Measurements from ENCODE around the gene BBLN. TPM values are rescaled to one million over a fixed set of nuclear protein-coding genes. Genes with fewer than 3 reads are reported as not detected.
"Not testable (repeated sequence)": the region's sequence is repeated elsewhere in the genome, so short reads cannot be mapped to it uniquely, and the experiment has no call there.

Gene BBLN
- total and polyA plus RNA-seq, 4 donors, result 46.7 to 278 (median 109) TPM

DNA sequence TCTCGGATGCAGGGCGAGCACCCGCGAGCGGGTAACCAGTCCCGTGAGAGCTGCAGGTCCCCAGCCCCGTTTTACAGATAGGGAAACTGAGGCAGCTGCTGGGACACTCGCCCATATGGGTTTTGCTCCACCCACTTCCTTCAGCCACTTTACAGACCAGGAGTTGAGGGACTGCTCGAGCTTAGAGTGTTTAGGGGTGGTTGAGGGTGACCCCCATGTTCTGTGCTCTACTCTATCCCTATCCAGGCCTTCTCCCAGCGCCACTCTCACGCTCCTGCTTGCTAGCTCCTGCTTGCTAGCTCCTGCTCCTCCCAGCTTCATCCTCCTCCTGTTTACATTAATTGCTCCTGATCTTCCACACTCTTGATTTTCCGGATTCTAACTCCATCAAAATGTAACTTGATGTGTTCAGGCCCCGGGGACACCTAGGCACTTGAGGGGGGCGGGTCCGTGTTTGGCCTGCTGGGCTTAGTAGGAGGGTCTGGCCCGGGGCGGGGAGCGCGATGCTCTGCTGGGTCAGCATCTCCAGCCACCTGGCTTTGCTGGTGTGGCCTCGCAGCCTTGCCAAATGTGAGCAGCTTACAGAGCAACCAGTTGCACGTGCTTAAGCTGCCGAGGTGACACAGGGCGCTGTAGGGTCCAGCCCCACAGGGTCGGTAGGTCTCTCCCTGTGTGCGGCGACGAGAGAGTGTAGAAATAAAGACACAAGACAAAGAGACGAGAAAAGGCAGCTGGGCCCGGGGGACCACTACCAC is 31.1 kb upstream of the BBLN start:
- H3K36me3 ChIP-seq (ENCODE audit: control insufficient read depth in 1 of 2, insufficient read depth in 2 of 2, low read length in 1 of 2), result no peaks in the 10 kb centered on the region
- intact Hi-C loops (cut with DNase I), result no loop called here
- no peak overlapping the region for H3K27ac ChIP-seq (ENCODE audit: low read depth in 1 of 2, low read length in 2 of 2)
- H3K27me3 ChIP-seq (ENCODE audit: control insufficient read depth in 1 of 2, insufficient read depth in 2 of 2, low read length in 1 of 2), result no peaks in the 10 kb centered on the region
- no peaks in the 10 kb centered on the region for H3K4me1 ChIP-seq (ENCODE audit: control insufficient read depth in 1 of 2, insufficient read depth in 2 of 2, low read length in 2 of 2)
- DNase-seq (peak; percentile 59 to 73), ATAC-seq (ENCODE audit: low FRiP score) (no peak)
- 64 to 65% methylated on average over 29 of the region's 29 CpGs for WGBS, 2 donors
- H3K9me3 ChIP-seq (ENCODE audit: control insufficient read depth, low read length), result no peaks in the 10 kb centered on the region
- H3K4me3 ChIP-seq (ENCODE audit: low read length in 2 of 2), result peak overlapping the region; percentile 8 to 63

DNA sequence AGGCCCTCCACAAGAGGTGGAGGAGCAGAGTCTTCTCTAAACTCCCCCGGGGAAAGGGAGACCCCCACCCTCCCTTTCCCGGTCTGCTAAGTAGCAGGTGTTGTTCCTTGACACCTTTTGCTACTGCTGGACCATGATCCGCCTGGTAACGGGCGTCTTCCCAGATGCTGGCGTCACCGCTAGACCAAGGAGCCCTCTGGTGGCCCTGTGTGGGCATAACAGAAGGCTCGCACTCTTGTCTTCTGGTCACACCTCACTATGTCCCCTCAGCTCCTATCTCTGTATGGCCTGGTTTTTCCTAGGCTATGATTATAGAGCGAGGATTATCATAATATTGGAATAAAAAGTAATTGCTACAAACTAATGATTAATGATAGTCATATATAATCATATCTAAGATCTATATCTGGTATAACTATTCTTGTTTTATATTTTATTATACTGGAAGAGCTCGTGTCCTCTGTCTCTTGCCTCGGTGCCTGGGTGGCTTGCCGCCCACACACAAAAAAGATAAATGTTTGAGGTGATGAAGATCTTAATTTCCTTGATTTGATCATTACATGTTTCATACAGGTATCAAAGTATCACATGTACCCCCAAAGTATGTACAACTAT is 30.0 kb upstream of the BBLN start:
- intact Hi-C loops (cut with DNase I); H3K27me3 ChIP-seq (ENCODE audit: control insufficient read depth in 1 of 2, insufficient read depth in 2 of 2, low read length in 1 of 2); H3K27ac ChIP-seq (ENCODE audit: low read depth in 1 of 2, low read length in 2 of 2); H3K36me3 ChIP-seq (ENCODE audit: control insufficient read depth in 1 of 2, insufficient read depth in 2 of 2, low read length in 1 of 2); H3K4me3 ChIP-seq (ENCODE audit: low read length in 2 of 2); H3K9me3 ChIP-seq (ENCODE audit: control insufficient read depth, low read length); ATAC-seq (ENCODE audit: low FRiP score); H3K4me1 ChIP-seq (ENCODE audit: control insufficient read depth in 1 of 2, insufficient read depth in 2 of 2, low read length in 2 of 2): not testable (repeated sequence)
- 25 to 31% methylated on average over 11 to 12 of the region's 12 CpGs for WGBS, 2 donors
- DNase-seq, result peak; percentile 73 to 83

DNA sequence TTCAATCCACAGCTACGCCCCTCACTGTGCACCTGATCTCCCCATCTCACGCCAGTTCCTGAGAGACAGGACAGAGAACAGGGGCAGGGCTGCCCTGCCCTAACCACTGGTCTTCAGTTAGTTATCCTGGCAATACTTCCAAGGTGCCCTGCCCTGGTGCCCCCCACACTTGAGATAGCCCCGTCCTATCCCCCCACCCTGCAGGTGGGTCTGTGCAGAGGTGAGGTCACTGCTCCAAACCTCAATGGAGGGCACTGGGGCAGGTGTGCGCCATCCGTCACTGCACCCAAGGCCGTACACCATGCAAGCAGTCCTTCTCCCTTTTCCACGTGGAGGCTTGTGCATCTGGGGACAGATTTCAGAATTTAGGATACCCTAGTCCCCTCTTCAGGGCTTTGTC is 29.4 kb upstream of the BBLN start:
- ATAC-seq (ENCODE audit: low FRiP score); H3K4me1 ChIP-seq (ENCODE audit: control insufficient read depth in 1 of 2, insufficient read depth in 2 of 2, low read length in 2 of 2); intact Hi-C loops (cut with DNase I); H3K36me3 ChIP-seq (ENCODE audit: control insufficient read depth in 1 of 2, insufficient read depth in 2 of 2, low read length in 1 of 2); H3K9me3 ChIP-seq (ENCODE audit: control insufficient read depth, low read length); H3K27ac ChIP-seq (ENCODE audit: low read depth in 1 of 2, low read length in 2 of 2); H3K4me3 ChIP-seq (ENCODE audit: low read length in 2 of 2); H3K27me3 ChIP-seq (ENCODE audit: control insufficient read depth in 1 of 2, insufficient read depth in 2 of 2, low read length in 1 of 2): not testable (repeated sequence)
- 57 to 59% methylated on average over 7 of the region's 7 CpGs for WGBS, 2 donors
- DNase-seq, result peak; percentile 30 to 46

DNA sequence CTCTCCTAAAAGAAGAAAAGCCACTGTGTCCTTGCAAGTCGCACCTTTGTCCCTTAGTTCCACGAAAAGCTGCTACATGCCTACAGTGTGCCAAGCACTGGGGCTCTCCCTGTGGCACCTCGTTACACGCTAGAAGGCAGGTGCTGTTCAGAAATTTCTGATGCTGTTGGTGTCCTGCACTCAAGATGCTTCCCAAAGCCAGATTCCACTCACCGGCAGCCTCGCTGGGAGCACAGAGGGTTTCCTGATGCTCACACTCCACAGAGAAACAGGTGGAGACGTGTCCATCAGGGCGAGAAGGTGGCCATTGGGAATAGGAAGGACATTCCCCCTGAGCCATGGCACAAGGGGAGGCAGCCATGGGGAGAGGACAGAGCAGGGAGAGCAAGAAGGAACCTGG is 28.7 kb upstream of the BBLN start:
- H3K4me3 ChIP-seq (ENCODE audit: low read length in 2 of 2); intact Hi-C loops (cut with DNase I); H3K4me1 ChIP-seq (ENCODE audit: control insufficient read depth in 1 of 2, insufficient read depth in 2 of 2, low read length in 2 of 2); H3K27ac ChIP-seq (ENCODE audit: low read depth in 1 of 2, low read length in 2 of 2); H3K9me3 ChIP-seq (ENCODE audit: control insufficient read depth, low read length); H3K36me3 ChIP-seq (ENCODE audit: control insufficient read depth in 1 of 2, insufficient read depth in 2 of 2, low read length in 1 of 2); ATAC-seq (ENCODE audit: low FRiP score); H3K27me3 ChIP-seq (ENCODE audit: control insufficient read depth in 1 of 2, insufficient read depth in 2 of 2, low read length in 1 of 2): not testable (repeated sequence)
- WGBS, 2 donors, result 75 to 80% methylated on average over 8 of the region's 8 CpGs
- peak in 1 of 2 donors; percentile 51 for DNase-seq

DNA sequence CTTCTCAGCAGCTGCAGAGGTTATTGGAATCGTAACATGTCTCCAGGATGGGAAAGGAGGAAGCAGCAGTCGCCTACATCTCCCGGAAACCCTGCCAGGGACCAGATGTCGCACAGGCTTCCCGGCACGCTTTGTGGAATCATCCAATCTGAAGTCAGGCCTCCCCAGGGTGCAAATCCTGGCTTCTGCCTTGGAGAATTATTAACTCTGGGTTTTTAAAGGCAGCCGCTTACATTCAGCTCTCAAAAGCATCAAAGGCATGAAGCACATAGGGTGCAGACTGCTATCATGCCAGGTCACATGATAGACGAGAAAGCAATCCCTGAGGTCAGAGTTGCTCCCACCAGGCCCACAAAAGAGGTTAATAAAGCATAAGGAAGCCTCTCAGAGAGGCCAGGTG is 27.9 kb upstream of the BBLN start:
- DNase-seq, result peak in 1 of 2 donors; percentile 55
- H3K4me1 ChIP-seq (ENCODE audit: control insufficient read depth in 1 of 2, insufficient read depth in 2 of 2, low read length in 2 of 2); H3K36me3 ChIP-seq (ENCODE audit: control insufficient read depth in 1 of 2, insufficient read depth in 2 of 2, low read length in 1 of 2); H3K27ac ChIP-seq (ENCODE audit: low read depth in 1 of 2, low read length in 2 of 2); H3K9me3 ChIP-seq (ENCODE audit: control insufficient read depth, low read length); H3K4me3 ChIP-seq (ENCODE audit: low read length in 2 of 2); H3K27me3 ChIP-seq (ENCODE audit: control insufficient read depth in 1 of 2, insufficient read depth in 2 of 2, low read length in 1 of 2); intact Hi-C loops (cut with DNase I); ATAC-seq (ENCODE audit: low FRiP score): not testable (repeated sequence)
- 23 to 27% methylated on average over 8 of the region's 8 CpGs for WGBS, 2 donors

DNA sequence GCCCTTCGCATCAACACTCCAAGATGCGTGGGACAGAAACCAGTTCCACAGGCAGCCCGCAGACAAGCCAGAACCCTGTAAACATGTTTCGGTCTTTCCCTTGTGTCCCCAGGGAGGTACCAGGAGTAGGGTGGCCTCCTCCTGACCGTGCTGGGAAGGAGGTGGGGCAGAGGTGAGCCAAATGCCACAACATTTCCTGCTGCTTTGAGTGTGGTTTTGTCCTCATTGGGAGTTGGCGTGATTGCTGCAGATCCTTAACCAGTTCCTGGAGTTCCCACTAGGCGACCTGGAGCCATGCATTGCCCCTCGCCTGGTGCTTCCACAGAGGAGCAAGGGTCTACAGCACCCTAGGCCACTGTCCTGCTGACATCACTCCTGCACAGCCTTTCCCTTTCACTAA is 24.5 kb upstream of the BBLN start:
- intact Hi-C loops (cut with DNase I); H3K9me3 ChIP-seq (ENCODE audit: control insufficient read depth, low read length); H3K27ac ChIP-seq (ENCODE audit: low read depth in 1 of 2, low read length in 2 of 2); H3K36me3 ChIP-seq (ENCODE audit: control insufficient read depth in 1 of 2, insufficient read depth in 2 of 2, low read length in 1 of 2); H3K4me1 ChIP-seq (ENCODE audit: control insufficient read depth in 1 of 2, insufficient read depth in 2 of 2, low read length in 2 of 2); ATAC-seq (ENCODE audit: low FRiP score); H3K4me3 ChIP-seq (ENCODE audit: low read length in 2 of 2); H3K27me3 ChIP-seq (ENCODE audit: control insufficient read depth in 1 of 2, insufficient read depth in 2 of 2, low read length in 1 of 2): not testable (repeated sequence)
- peak in 1 of 2 donors; percentile 49 for DNase-seq
- 67 to 73% methylated on average over 8 of the region's 8 CpGs for whole genome bisulfite sequencing, 2 donors

DNA sequence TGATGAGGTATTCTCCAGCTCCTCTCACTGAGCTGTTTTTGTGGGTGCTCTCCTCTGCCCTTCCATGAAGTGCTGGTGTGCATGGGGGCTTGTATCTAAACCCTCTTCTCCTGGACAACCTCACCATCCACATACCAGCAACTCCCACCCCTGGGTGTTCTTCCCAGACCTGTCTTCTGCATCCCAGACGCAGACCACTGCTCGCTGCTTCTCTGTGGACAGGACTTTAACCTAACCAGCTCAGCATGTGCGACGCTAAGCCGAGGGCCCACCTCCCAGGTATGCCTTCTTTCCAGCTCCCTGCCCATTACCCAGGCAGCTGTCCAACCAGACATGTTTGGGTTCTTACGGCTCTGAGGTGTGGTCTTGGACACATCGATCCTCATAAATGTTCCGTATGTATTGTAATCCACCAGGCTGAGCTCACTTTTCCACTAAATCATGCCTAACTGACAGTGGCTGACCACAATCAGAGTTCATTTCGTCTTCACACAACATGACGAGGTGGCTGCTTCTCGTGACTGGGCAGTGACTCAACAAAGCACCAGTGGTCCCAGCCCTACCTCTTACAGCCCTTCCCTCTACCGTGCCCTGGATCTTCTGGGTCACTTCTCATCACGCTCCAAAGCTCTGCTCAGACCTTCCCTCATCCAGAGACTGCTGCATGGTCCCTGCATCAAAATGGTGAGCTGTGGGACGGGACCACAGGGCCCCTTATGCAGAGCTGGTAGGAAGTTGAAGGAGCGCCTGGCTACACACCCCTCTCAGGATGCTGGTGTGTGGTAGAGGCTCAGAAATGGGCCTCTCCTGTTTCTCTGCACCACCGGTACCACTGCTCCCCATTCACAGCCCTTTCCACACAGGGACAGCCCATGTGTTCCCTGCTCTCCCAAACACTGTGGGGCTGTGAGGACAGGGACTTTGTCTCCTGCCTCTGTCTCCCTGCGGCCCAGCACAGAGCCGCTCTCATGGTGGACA is 23.0 kb upstream of the BBLN start:
- H3K36me3 ChIP-seq (ENCODE audit: control insufficient read depth in 1 of 2, insufficient read depth in 2 of 2, low read length in 1 of 2), result no peaks in the 10 kb centered on the region
- H3K4me1 ChIP-seq (ENCODE audit: control insufficient read depth in 1 of 2, insufficient read depth in 2 of 2, low read length in 2 of 2), result no peaks in the 10 kb centered on the region
- intact Hi-C loops (cut with DNase I), result no loop called here
- H3K27me3 ChIP-seq (ENCODE audit: control insufficient read depth in 1 of 2, insufficient read depth in 2 of 2, low read length in 1 of 2), result no peaks in the 10 kb centered on the region
- peak in 1 of 2 donors; percentile 43 for DNase-seq
- ATAC-seq (ENCODE audit: low FRiP score), result no peak
- H3K9me3 ChIP-seq (ENCODE audit: control insufficient read depth, low read length), result no peaks in the 10 kb centered on the region
- no peak overlapping the region for H3K4me3 ChIP-seq (ENCODE audit: low read length in 2 of 2)
- WGBS, 2 donors, result 89 to 90% methylated on average over 18 of the region's 18 CpGs
- H3K27ac ChIP-seq (ENCODE audit: low read depth in 1 of 2, low read length in 2 of 2), result no peak overlapping the region

DNA sequence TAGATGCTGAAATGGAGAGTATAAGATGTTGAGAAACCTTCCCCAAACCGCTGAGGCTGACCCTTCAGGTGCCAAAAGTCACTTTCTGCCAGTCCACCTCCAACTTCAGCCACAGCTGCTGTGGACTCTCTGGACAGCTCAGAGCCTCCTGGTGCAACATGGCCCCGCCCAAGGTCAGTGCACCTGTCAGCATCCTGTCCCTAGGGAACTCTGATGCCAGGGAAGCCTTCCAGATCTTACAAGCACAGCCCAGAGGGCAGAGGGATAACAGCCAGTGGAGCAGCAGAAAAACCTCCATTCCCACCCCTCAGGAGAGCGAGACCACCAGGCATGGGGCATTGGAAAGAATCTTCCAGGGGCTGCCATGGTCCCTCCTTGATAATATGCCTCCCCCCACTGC is 22.1 kb upstream of the BBLN start:
- H3K27me3 ChIP-seq (ENCODE audit: control insufficient read depth in 1 of 2, insufficient read depth in 2 of 2, low read length in 1 of 2), result no peaks in the 10 kb centered on the region
- ATAC-seq (ENCODE audit: low FRiP score), result peak; percentile 22
- H3K36me3 ChIP-seq (ENCODE audit: control insufficient read depth in 1 of 2, insufficient read depth in 2 of 2, low read length in 1 of 2), result no peaks in the 10 kb centered on the region
- intact Hi-C loops (cut with DNase I), result no loop called here
- H3K27ac ChIP-seq (ENCODE audit: low read depth in 1 of 2, low read length in 2 of 2), result no peak overlapping the region
- peak in 1 of 2 donors; percentile 35 for DNase-seq
- no peaks in the 10 kb centered on the region for H3K4me1 ChIP-seq (ENCODE audit: control insufficient read depth in 1 of 2, insufficient read depth in 2 of 2, low read length in 2 of 2)
- no peaks in the 10 kb centered on the region for H3K9me3 ChIP-seq (ENCODE audit: control insufficient read depth, low read length)
- no peak overlapping the region for H3K4me3 ChIP-seq (ENCODE audit: low read length in 2 of 2)
- WGBS, 2 donors, result 84 to 89% methylated on average over 3 of the region's 3 CpGs
